IPS-18c (cell line): ENCODE results near the gene RNF213.
A peak's percentile ranks its signal among the peaks of the same experiment; 100 is the strongest.

ENCODE experiments used
- H3K4me3 ChIP-seq: 2 replicates; pipeline ENCODE4 v1.7.0; 2013; ENCODE audit warnings: low read depth, mild to moderate bottlenecking, low read length, moderate library complexity; ENCODE audit not compliant: insufficient read depth
- H3K9me3 ChIP-seq: one replicate; pipeline ENCODE4 v1.6.1; 2013; ENCODE audit warnings: mild to moderate bottlenecking, low read length, moderate library complexity; ENCODE audit not compliant: control insufficient read depth, insufficient read depth

Gene RNF213

GRCh38 chr17:80416260-80416939 is 155.7 kb downstream of the RNF213 start:
- no peaks in the 10 kb centered on the region for H3K9me3 ChIP-seq
- 0 out of 2 replicates have a peak overlapping the region, but pooled peaks have one; percentile 100 for H3K4me3 ChIP-seq

- Histone ChIP-seq H3K4me3 (no peak overlapping the region), H3K9me3 (no peaks in the 10 kb centered on the region)
Observed at GRCh38 chr17:80416940-80417293, 156.3 kb downstream of the RNF213 start.

- H3K9me3 ChIP-seq = no peaks in the 10 kb centered on the region
- no peak overlapping the region for H3K4me3 ChIP-seq
Observed at GRCh38 chr17:80418589-80418988, 157.9 kb downstream of the RNF213 start.

- no peak overlapping the region for H3K4me3 ChIP-seq
- H3K9me3 ChIP-seq = no peaks in the 10 kb centered on the region
Observed at GRCh38 chr17:80419255-80419654, 158.6 kb downstream of the RNF213 start.

- no peaks in the 10 kb centered on the region for H3K9me3 ChIP-seq
- H3K4me3 ChIP-seq = no peak overlapping the region
Observed at GRCh38 chr17:80421381-80422090, 160.9 kb downstream of the RNF213 start.

- Histone ChIP-seq H3K9me3 (no peaks in the 10 kb centered on the region), H3K4me3 (no peak overlapping the region)
Observed at GRCh38 chr17:80422276-80422675, 161.6 kb downstream of the RNF213 start.

- H3K9me3 ChIP-seq = no peaks in the 10 kb centered on the region
- H3K4me3 ChIP-seq = no peak overlapping the region
Observed at GRCh38 chr17:80422981-80423380, 162.3 kb downstream of the RNF213 start.

- Histone ChIP-seq H3K9me3 (no peaks in the 10 kb centered on the region), H3K4me3 (no peak overlapping the region)
Observed at GRCh38 chr17:80423536-80424225, 163.0 kb downstream of the RNF213 start.

- no peak overlapping the region for H3K4me3 ChIP-seq
- H3K9me3 ChIP-seq = no peaks in the 10 kb centered on the region
Observed at GRCh38 chr17:80424261-80424660, 163.6 kb downstream of the RNF213 start.

- Histone ChIP-seq H3K4me3 (no peak overlapping the region), H3K9me3 (no peaks in the 10 kb centered on the region)
Observed at GRCh38 chr17:80424878-80425765, 164.5 kb downstream of the RNF213 start.

- Histone ChIP-seq H3K4me3 (no peak overlapping the region), H3K9me3 (no peaks in the 10 kb centered on the region)
Observed at GRCh38 chr17:80425835-80426426, 165.3 kb downstream of the RNF213 start.

- H3K9me3 ChIP-seq = no peaks in the 10 kb centered on the region
- no peak overlapping the region for H3K4me3 ChIP-seq
Observed at GRCh38 chr17:80426671-80427326, 166.1 kb downstream of the RNF213 start.

GRCh38 chr17:80427366-80428282 is 167.0 kb downstream of the RNF213 start:
- Histone ChIP-seq H3K9me3 (no peaks in the 10 kb centered on the region), H3K4me3 (no peak overlapping the region)

GRCh38 chr17:80428363-80428762 is 167.7 kb downstream of the RNF213 start:
- Histone ChIP-seq H3K4me3 (no peak overlapping the region), H3K9me3 (no peaks in the 10 kb centered on the region)

- H3K4me3 ChIP-seq = no peak overlapping the region
- no peaks in the 10 kb centered on the region for H3K9me3 ChIP-seq
Observed at GRCh38 chr17:80428796-80429195, 168.1 kb downstream of the RNF213 start.
